Measurements from ENCODE around the gene CFAP20DC. TPM values are rescaled to one million over a fixed set of nuclear protein-coding genes. Genes with fewer than 3 reads are reported as not detected.

The CFAP20DC gene
- total and polyA plus RNA-seq, 2 experiments from 2014 or later = 7.4 to 11.4 TPM

DNA sequence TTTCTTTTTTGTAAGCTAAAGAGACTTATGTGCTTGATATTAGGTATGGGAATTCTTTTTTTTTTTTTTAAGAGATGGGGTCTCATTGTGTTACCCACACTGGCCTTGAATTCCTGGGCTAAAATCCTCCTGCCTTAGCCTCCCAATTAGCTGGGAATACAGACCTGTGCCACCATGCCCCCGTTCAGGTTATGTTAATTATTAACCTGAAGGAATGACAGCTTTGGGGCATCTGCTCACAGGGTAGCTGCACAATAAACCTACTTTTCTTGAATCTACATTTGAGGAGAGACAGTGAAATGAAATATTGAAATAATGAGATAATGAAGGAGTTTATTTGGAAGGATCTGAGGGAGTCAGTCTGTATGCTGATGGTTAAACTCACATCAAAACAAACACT, 225.0 kb downstream of the CFAP20DC start:
- no peak overlapping the region for H3K4me2 ChIP-seq
- no peak for DNase-seq (ENCODE audit: low spot score)
- H2AFZ ChIP-seq = no peak overlapping the region
- no peaks in the 10 kb centered on the region for H3K36me3 Mint-ChIP-seq (ENCODE audit: low read depth)
- H3K9me2 ChIP-seq (ENCODE audit: insufficient read depth) = no peaks in the 10 kb centered on the region
- no peak overlapping the region for H3K4me3 ChIP-seq
- peaks cover 4% of the 10 kb centered on the region; the same call in 2 of the 3 replicates for H3K4me1 Mint-ChIP-seq
- H3K4me1 ChIP-seq (ENCODE audit: insufficient read depth) = no peaks in the 10 kb centered on the region
- no peaks in the 10 kb centered on the region for H3K27me3 Mint-ChIP-seq (ENCODE audit: insufficient read depth, low read depth, poor library complexity)
- ATAC-seq = no peak
- no peak overlapping the region for H3K4me3 Mint-ChIP-seq
- H3K79me2 ChIP-seq (replicated peaks; ENCODE audit: insufficient read depth) = no peaks in the 10 kb centered on the region
- H3K9me3 Mint-ChIP-seq = peaks cover 3% of the 10 kb centered on the region; the same call in 1 of the 3 replicates
- TF ChIP-seq ZNF114 (CRISPR knock-in tag; IDR thresholded peaks at IDR 0.05) (no peak), STAT1 (IDR thresholded peaks at IDR 0.05; ENCODE audit: unreplicated experiment) (no peak), JUNB (IDR thresholded peaks at IDR 0.05; ENCODE audit: unreplicated experiment) (no peak), CTCF (conservative IDR thresholded peaks at IDR 0.05; ENCODE audit: low read depth in 2 of 2) (no peak), ETS1 (IDR thresholded peaks at IDR 0.05) (no peak), NANOG (IDR thresholded peaks at IDR 0.05; ENCODE audit: borderline replicate concordance) (no peak), POLR2AphosphoS5 (IDR thresholded peaks at IDR 0.05; ENCODE audit: low read depth) (no peak), CREB1 (CRISPR knock-in tag; IDR thresholded peaks at IDR 0.05; ENCODE audit: low read depth) (no peak)
- TF ChIP-seq, protein P1, sequence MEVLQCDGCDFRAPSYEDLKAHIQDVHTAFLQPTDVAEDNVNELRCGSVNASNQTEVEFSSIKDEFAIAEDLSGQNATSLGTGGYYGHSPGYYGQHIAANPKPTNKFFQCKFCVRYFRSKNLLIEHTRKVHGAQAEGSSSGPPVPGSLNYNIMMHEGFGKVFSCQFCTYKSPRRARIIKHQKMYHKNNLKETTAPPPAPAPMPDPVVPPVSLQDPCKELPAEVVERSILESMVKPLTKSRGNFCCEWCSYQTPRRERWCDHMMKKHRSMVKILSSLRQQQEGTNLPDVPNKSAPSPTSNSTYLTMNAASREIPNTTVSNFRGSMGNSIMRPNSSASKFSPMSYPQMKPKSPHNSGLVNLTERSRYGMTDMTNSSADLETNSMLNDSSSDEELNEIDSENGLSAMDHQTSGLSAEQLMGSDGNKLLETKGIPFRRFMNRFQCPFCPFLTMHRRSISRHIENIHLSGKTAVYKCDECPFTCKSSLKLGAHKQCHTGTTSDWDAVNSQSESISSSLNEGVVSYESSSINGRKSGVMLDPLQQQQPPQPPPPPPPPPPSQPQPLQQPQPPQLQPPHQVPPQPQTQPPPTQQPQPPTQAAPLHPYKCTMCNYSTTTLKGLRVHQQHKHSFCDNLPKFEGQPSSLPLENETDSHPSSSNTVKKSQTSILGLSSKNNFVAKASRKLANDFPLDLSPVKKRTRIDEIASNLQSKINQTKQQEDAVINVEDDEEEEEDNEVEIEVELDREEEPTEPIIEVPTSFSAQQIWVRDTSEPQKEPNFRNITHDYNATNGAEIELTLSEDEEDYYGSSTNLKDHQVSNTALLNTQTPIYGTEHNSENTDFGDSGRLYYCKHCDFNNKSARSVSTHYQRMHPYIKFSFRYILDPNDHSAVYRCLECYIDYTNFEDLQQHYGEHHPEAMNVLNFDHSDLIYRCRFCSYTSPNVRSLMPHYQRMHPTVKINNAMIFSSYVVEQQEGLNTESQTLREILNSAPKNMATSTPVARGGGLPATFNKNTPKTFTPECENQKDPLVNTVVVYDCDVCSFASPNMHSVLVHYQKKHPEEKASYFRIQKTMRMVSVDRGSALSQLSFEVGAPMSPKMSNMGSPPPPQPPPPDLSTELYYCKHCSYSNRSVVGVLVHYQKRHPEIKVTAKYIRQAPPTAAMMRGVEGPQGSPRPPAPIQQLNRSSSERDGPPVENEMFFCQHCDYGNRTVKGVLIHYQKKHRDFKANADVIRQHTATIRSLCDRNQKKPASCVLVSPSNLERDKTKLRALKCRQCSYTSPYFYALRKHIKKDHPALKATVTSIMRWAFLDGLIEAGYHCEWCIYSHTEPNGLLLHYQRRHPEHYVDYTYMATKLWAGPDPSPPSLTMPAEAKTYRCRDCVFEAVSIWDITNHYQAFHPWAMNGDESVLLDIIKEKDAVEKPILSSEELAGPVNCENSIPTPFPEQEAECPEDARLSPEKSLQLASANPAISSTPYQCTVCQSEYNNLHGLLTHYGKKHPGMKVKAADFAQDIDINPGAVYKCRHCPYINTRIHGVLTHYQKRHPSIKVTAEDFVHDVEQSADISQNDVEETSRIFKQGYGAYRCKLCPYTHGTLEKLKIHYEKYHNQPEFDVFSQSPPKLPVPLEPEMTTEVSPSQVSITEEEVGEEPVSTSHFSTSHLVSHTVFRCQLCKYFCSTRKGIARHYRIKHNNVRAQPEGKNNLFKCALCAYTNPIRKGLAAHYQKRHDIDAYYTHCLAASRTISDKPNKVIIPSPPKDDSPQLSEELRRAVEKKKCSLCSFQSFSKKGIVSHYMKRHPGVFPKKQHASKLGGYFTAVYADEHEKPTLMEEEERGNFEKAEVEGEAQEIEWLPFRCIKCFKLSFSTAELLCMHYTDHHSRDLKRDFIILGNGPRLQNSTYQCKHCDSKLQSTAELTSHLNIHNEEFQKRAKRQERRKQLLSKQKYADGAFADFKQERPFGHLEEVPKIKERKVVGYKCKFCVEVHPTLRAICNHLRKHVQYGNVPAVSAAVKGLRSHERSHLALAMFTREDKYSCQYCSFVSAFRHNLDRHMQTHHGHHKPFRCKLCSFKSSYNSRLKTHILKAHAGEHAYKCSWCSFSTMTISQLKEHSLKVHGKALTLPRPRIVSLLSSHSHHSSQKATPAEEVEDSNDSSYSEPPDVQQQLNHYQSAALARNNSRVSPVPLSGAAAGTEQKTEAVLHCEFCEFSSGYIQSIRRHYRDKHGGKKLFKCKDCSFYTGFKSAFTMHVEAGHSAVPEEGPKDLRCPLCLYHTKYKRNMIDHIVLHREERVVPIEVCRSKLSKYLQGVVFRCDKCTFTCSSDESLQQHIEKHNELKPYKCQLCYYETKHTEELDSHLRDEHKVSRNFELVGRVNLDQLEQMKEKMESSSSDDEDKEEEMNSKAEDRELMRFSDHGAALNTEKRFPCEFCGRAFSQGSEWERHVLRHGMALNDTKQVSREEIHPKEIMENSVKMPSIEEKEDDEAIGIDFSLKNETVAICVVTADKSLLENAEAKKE (CRISPR knock-in tag; IDR thresholded peaks at IDR 0.05) = no peak
- TF ChIP-seq, protein P2, sequence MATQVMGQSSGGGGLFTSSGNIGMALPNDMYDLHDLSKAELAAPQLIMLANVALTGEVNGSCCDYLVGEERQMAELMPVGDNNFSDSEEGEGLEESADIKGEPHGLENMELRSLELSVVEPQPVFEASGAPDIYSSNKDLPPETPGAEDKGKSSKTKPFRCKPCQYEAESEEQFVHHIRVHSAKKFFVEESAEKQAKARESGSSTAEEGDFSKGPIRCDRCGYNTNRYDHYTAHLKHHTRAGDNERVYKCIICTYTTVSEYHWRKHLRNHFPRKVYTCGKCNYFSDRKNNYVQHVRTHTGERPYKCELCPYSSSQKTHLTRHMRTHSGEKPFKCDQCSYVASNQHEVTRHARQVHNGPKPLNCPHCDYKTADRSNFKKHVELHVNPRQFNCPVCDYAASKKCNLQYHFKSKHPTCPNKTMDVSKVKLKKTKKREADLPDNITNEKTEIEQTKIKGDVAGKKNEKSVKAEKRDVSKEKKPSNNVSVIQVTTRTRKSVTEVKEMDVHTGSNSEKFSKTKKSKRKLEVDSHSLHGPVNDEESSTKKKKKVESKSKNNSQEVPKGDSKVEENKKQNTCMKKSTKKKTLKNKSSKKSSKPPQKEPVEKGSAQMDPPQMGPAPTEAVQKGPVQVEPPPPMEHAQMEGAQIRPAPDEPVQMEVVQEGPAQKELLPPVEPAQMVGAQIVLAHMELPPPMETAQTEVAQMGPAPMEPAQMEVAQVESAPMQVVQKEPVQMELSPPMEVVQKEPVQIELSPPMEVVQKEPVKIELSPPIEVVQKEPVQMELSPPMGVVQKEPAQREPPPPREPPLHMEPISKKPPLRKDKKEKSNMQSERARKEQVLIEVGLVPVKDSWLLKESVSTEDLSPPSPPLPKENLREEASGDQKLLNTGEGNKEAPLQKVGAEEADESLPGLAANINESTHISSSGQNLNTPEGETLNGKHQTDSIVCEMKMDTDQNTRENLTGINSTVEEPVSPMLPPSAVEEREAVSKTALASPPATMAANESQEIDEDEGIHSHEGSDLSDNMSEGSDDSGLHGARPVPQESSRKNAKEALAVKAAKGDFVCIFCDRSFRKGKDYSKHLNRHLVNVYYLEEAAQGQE (IDR thresholded peaks at IDR 0.05; ENCODE audit: unreplicated experiment) = no peak
- no peaks in the 10 kb centered on the region for H3K27me3 ChIP-seq (ENCODE audit: insufficient read depth)
- H3K36me3 ChIP-seq (ENCODE audit: insufficient read depth) = no peaks in the 10 kb centered on the region
- H3F3A ChIP-seq (replicated peaks; ENCODE audit: low read depth) = no peaks in the 10 kb centered on the region
- no peaks in the 10 kb centered on the region for H4K20me1 ChIP-seq (replicated peaks; ENCODE audit: insufficient read depth)
- no peak overlapping the region for H3K27ac ChIP-seq (ENCODE audit: low read depth)
- H3K27ac Mint-ChIP-seq = no peak overlapping the region
